ENCODE measurements around the gene ATG2A. TPM values are rescaled to one million over a fixed set of nuclear protein-coding genes. Genes with fewer than 3 reads are reported as not detected.

ATG2A gene
- total and polyA plus RNA-seq, 10 of the 15 experiments (the other 5 are each of a cell fraction or from before 2014, with no cell fraction given): 0.08 to 19.0 (median 4.6) TPM

GRCh38 chr11:64900263-64900678 lies 16.7 kb downstream of the ATG2A start (continued):
- TF ChIP-seq ZNF592 (IDR thresholded peaks at IDR 0.05) (peak; percentile 53; the same call in 1 of the 2 replicates), JUNB (IDR thresholded peaks at IDR 0.05) (peak; percentile 66), RAD21 (IDR thresholded peaks at IDR 0.05; ENCODE audit: insufficient read depth, low read depth, low read length) (no peak), STAT1 (conservative IDR thresholded peaks at IDR 0.05) (no peak), CREM (IDR thresholded peaks at IDR 0.05; ENCODE audit: low read depth) (peak; percentile 48; the same call in 1 of the 2 replicates), MYB (IDR thresholded peaks at IDR 0.05; ENCODE audit: borderline replicate concordance, low read depth, low read length) (no peak), FOXK2 (IDR thresholded peaks at IDR 0.05) (no peak), ZSCAN29 (IDR thresholded peaks at IDR 0.05) (no peak), NR2F1 (conservative IDR thresholded peaks at IDR 0.05) (peak; percentile 41; the same call in 1 of the 2 replicates)

- ChIA-PET SMC1A (ENCODE audit: uncharacterized antibody, unreplicated experiment) (interaction anchor here (4.1 kb wide), 1 partner anchor 49 kb away, joined by 18 read pairs; no protein-coding TSS in a partner anchor), RAD21 (ENCODE audit: unreplicated experiment) (interaction anchor here (1.5 kb wide), 1 partner anchor 46 kb away, joined by 3 read pairs; no protein-coding TSS in a partner anchor), POLR2A (interaction anchor here (0.6 kb wide), 1 partner anchor 119 kb away, joined by 4 read pairs; no protein-coding TSS in a partner anchor), CTCF (interaction anchor here (3.6 to 30.0 kb wide), 2 partner anchors 10 to 42 kb away, joined by 15 to 1208 read pairs; partner anchors contain the start of gene CDC42BPG)
- Histone ChIP-seq H3K4me2 (ENCODE audit: control insufficient read depth, insufficient read depth) (no peak overlapping the region), H3K9ac (ENCODE audit: control insufficient read depth, insufficient read depth, low read length) (no peak overlapping the region), H3K27ac (ENCODE audit: control insufficient read depth, insufficient read depth) (no peak overlapping the region), H4K20me1 (ENCODE audit: control insufficient read depth, insufficient read depth) (no peaks in the 10 kb centered on the region), H2AFZ (ENCODE audit: control insufficient read depth, low read depth, low read length) (no peak overlapping the region), H3K9me3 (replicated peaks; ENCODE audit: control insufficient read depth, insufficient read depth, low read length) (no peaks in the 10 kb centered on the region), H3K79me2 (ENCODE audit: control insufficient read depth, insufficient read depth, low read length) (no peaks in the 10 kb centered on the region), H3K36me3 (ENCODE audit: control insufficient read depth in 2 of 2, insufficient read depth in 2 of 2, low read length in 1 of 2) (peaks cover 0 to 3% of the 10 kb centered on the region in 2 experiments; a peak in 1 of 4 replicates), H3K27me3 (replicated peaks in 1 of 2; ENCODE audit: control insufficient read depth in 2 of 2, insufficient read depth in 2 of 2, low read length in 1 of 2) (no peaks in the 10 kb centered on the region), H3K4me3 (no peak overlapping the region), H3K4me1 (ENCODE audit: control insufficient read depth, insufficient read depth, low read length) (peaks cover 9% of the 10 kb centered on the region)
- ATAC-seq (no peak), DNase-seq (ENCODE audit: low read depth, low spot score) (no peak), FAIRE-seq (no peak)
- intact Hi-C loops (cut with micrococcal nuclease; ENCODE audit: unreplicated experiment) (no loop called here), in situ Hi-C loops (cut with MboI) (no loop called here)
- WGBS (ENCODE audit: insufficient coverage, insufficient replicate concordance, low lambda C conversion rate, missing lambda C conversion rate): 97% methylated on average over 19 of the region's 19 CpGs
- no TSS peak for BruUV-seq (replicated peaks)
- TF ChIP-seq IRF3 (IDR thresholded peaks at IDR 0.05) (no peak), SUPT20H (IDR thresholded peaks at IDR 0.05; ENCODE audit: borderline replicate concordance, control insufficient read depth, low read depth, low read length) (no peak), BACH1 (IDR thresholded peaks at IDR 0.05; ENCODE audit: borderline replicate concordance) (no peak), IKZF2 (IDR thresholded peaks at IDR 0.05) (no peak)
These were observed 18.5 kb downstream of the ATG2A start for GRCh38 chr11:64898541-64898940.
